ENCODE measurements around the gene CDK19.
"Not testable (repeated sequence)": the region's sequence is repeated elsewhere in the genome, so short reads cannot be mapped to it uniquely, and the experiment has no call there.

Gene CDK19

DNA sequence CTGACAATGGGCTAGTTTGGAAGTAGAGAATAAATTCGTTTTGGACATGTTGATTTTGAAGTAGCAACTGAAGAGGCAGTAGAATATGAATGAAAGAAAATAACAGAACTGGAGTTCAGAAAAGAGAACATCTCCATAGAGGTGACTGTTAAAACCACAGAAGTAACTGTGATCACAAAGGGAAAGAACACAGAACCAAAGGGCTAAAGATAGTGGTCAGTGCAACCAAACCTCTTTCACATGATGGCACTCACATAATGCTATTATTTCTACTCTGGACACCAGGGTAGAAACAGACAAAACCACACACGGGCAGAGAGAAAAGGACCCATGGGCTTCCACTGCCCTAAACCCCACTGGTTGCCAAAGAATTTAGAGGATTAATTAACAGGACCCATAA lies 58.5 kb downstream of the CDK19 start:
- no peak for DNase-seq (ENCODE audit: low read depth)

GRCh38 chr6:110755411-110755834 lies 59.8 kb downstream of the CDK19 start:
- DNase-seq (ENCODE audit: low read depth): no peak

GRCh38 chr6:110753936-110754668 lies 61.2 kb downstream of the CDK19 start:
- not testable (repeated sequence) for DNase-seq (ENCODE audit: low read depth)

- no peak for DNase-seq (ENCODE audit: low read depth)
Observed at GRCh38 chr6:110748453-110748852, 66.8 kb downstream of the CDK19 start.

- no peak for DNase-seq (ENCODE audit: low read depth)
Observed at GRCh38 chr6:110746680-110747079, 68.6 kb downstream of the CDK19 start.

DNA sequence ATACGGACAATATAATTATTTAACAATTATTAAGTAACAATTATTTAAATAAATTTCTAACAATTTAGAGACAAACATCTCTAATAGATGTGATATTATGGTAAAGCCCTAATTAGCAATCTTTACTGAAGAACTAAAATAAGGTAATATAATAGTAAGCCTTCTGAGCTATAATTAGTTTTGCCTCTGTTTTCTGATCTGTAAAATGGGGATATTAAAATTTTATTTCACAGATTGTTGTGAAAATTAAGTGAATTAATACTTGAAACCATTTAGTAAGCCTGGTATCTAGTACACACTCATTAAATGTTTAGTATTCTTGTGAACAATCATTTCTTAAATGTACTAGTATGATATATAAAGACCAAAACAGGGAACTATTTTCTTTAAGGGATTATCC lies 70.3 kb downstream of the CDK19 start:
- no peak for DNase-seq (ENCODE audit: low read depth)

DNA sequence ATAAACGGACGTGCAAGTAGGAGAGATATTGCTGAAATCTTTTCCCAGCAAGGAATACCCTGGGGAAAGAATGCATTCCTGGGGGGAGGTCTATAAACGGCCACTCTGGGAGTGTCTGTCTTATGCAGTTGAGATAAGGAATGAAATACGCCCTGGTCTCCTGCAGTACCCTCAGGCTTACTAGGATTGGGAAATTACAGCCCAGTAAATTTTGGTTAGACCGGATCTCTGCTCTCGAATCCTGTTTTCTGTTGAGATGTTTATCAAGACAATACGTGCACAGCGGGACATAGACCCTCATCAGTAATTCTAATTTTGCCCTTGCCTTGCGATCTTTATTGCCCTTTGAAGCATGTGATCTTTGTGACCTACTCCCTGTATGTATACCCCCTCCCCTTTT lies 72.7 kb downstream of the CDK19 start:
- DNase-seq (ENCODE audit: low read depth): not testable (repeated sequence)

DNA sequence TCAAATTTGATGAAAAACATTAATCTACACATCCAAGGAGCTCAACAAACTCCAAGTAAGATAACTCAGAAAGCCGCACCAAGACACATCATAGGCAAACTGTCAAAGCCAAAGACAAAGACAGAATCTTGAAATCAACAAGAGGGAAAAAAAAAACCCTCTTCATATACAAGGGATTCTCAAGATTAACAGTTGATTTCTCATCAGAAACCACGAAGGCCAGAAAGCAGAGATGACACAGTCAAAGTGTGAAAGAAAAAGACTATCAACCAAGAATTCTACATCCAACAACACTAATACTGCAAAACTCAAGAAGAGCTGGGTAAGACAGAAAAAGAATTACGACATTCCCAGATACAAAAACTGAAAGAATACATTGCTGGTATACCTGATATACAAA lies 73.8 kb downstream of the CDK19 start:
- DNase-seq (ENCODE audit: low read depth): no peak

- DNase-seq (ENCODE audit: low read depth): no peak
Observed at GRCh38 chr6:110738899-110739365, 76.3 kb downstream of the CDK19 start.

DNA sequence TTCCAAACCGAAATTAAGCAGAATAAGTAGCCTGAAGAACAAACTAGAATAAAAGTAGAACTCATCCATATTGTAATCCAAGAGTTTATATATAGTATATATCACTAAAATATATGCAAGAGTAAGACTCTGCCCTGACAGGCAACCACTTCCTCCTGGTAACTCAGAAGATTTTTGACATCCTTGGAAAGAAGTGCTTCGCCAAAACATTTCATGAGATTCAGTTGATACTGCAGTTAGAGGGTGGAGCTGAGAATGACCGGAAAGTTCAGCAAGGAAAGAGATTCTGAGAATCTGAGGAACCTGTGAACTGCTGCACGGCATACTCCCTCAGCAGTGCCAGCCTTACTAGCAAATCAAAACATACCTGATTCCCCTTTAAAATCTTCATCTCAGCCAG lies 79.6 kb downstream of the CDK19 start:
- DNase-seq (ENCODE audit: low read depth): no peak

GRCh38 chr6:110731898-110732297 lies 83.4 kb downstream of the CDK19 start:
- DNase-seq (ENCODE audit: low read depth): no peak

DNA sequence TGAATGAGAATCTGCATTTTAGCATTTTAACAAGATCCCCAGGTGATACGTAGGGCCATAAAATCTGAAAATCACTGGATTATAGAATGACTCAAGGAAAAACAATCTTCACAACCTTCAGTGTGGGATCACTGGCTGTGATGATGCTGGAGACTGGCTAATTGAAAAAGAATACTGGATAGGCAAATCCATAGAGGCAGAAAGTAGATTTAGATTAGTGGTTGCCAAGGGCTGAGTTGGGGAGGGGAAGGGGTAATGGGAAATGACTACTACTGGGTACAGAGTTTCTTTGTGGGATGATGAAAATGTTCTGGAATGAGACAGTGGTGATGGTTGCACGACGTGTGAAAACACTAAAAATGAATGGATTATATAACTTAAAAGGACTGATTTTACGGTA lies 84.1 kb downstream of the CDK19 start:
- peak; percentile 13 for DNase-seq (ENCODE audit: low read depth)

GRCh38 chr6:110728501-110728900 lies 86.8 kb downstream of the CDK19 start:
- DNase-seq (ENCODE audit: low read depth): no peak

GRCh38 chr6:110723017-110723416 lies 92.3 kb downstream of the CDK19 start:
- no peak for DNase-seq (ENCODE audit: low read depth)

DNA sequence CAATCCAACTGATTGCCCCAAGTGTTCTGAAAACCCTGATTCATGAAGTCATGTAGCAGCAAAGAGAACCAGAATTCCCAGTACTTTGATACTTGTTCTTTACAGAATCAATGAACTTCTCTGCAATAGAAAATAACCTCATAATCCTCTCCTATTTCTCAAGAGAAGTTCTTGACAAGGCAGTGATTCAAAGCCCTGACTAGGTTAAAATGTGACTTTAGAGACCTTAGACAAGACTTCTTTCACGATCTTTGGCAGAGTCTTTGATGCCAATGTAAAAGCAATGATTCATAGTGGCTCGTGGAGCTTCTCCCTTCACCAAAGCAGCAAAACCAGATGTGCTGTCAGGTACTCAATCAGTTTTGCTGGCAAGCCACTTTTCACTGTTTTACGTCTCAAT lies 95.2 kb downstream of the CDK19 start:
- DNase-seq (ENCODE audit: low read depth): no peak

DNA sequence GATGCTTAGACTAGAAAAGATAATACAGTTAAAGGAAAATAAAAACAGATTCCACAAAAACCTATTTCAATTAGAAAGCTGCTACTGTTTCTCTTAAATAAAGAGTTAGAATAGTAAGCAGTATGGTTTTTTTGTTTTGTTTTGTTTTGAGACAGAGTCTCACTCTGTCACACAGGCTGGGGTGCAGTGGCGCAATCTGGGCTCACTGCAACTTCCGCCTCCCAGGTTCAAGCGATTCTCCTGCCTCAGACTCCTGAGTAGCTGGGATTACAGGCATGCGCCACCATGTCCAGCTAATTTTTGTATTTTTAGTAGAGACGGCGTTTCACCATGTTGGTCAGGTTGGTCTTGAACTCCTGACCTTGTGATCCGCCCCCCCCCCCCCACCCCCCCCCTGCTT lies 95.7 kb downstream of the CDK19 start:
- DNase-seq (ENCODE audit: low read depth): not testable (repeated sequence)

DNA sequence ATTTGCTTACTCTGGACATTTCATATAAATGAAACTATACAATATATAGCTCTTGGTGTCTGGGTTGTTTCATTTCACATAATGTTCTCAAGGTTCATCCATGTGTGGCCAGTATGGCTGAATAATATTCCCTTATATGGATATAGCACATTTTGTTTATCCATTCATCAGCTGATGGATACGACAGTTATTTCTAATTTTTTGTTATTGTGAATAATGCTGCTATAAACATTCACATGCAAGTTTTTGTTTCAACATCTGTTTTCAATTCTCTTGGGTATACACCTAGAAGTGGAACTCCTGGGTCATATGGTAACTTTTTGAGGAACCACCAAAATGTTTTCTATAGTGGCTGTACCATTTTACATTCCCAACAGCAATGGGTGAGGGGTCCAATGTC lies 101.1 kb downstream of the CDK19 start:
- DNase-seq (ENCODE audit: low read depth): no peak

- no peak for DNase-seq (ENCODE audit: low read depth)
Observed at GRCh38 chr6:110712238-110712637, 103.0 kb downstream of the CDK19 start.

GRCh38 chr6:110710115-110710514 lies 105.2 kb downstream of the CDK19 start:
- DNase-seq (ENCODE audit: low read depth): no peak

- peak; percentile 23 for DNase-seq (ENCODE audit: low read depth)
Observed at GRCh38 chr6:110708295-110708950, 106.8 kb downstream of the CDK19 start.

DNA sequence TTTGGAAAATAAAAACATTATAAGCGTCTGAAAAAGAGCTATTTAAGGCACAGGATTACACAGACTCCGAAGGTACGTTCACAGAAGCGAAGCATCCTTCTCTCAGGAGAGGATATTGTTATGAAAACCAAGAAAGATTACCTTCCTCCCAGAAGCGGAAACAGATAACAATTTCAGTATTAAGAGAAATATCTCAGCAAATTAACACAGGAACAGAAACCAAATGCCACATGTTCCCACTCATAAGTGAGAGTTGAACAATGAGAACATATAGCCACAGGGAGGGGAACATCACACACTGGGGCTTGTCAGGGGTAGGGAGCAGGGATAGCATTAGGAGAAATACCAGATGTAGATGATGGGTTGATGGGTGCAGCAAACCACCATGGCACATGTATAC lies 109.7 kb downstream of the CDK19 start:
- no peak for DNase-seq (ENCODE audit: low read depth)

DNA sequence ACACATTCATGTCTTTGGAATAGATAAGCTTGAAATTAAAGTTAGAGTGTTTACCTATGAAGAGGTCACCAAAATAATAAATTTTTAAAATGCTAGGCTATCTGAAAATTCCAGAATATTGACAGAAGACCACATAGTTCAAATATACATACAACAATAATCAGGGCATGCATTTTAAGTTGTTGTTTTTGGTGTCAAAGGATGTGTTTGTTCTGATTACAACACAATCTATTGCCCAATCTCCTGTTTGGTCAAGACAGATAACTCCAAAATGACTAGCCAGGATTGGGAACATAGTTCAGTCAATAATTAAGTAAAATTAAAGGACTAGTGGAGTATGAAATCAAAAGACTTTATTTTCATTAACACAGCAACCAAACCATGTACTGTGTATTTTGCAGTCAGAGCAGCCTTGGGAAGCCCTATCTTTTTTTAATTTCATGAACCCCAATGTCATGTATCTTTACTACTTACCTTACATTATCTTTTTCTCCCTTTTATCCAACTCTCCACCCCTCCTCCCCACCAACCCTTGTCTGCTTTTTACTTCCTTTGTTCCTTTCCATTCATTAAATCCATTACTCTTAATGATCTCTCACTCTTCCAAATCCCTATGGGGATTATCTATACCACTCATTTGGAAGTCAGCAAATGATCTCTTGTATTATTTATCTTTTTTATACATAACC lies 111.2 kb downstream of the CDK19 start:
- no peak for DNase-seq (ENCODE audit: low read depth)

All from ELR (cell line).